H1 (cell line): Measurements from ENCODE around the gene SLC25A28. TPM values are rescaled to one million over a fixed set of nuclear protein-coding genes. Genes with fewer than 3 reads are reported as not detected.

ENCODE experiments used
- polyA plus RNA-seq, 7 experiments: library from polyadenylated mRNA; depleted of rRNA in 3 of 7; stranded (reverse) in 5 of 7; unstranded in 2 of 7; fragments of >200 nt in 5 of 7; fragments of 200-250 nt in 2 of 7; gene quantifications; 1 replicate in 5 of 7; 2 replicates in 1 of 7; 4 replicates in 1 of 7; pipeline versions ENCODE4 v1.2.1 to v1.2.3, GENCODE V29; 2011 to 2013; ENCODE audit warnings: missing spikeins in 2 of 7, mixed read lengths in 2 of 7
- total RNA-seq: library from RNA; stranded (reverse); fragmentation: NEBNext Ultra II Directional; extraction: Animal tissue kit (Norgen Biotek cat#: 25700); gene quantifications from 2 replicates; pipeline ENCODE4 v1.2.1, GENCODE V29; 2021
- TF ChIP-seq, protein P1 (sequence below): fragments of 300-600 bp; sonication (generic); IDR thresholded peaks from 2 replicates; pipeline ENCODE4 v1.7.1; 2012; ENCODE audit warnings: low read length, moderate library complexity, mild to moderate bottlenecking, inconsistent platforms; ENCODE audit not compliant: insufficient replicate concordance

The SLC25A28 gene
- total and polyA plus RNA-seq, 2 of the 8 experiments (the other 6 are each of a cell fraction or from before 2014, with no cell fraction given): 17.2 to 18.5 TPM

DNA sequence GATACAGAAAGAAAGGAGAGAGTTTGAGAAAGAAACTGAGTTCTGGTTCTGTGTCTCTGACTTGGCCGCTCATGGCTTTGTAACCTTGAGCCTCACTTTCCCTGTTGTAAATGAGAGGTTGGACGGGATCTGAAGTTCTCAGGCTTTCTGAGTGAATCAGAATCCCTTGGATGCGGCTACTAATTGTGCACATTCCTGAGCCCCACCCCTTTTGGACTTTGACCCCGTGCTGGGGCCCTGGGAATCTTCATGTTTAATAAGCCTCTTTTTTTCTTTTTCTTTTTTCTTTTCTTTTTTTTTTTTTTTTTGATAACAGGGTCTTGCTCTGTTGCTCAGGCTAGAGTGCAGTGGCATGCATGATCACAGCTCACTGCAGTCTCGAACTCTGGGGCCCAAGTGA lies 26.9 kb downstream of the SLC25A28 start (continued):
- TF ChIP-seq, protein P1, sequence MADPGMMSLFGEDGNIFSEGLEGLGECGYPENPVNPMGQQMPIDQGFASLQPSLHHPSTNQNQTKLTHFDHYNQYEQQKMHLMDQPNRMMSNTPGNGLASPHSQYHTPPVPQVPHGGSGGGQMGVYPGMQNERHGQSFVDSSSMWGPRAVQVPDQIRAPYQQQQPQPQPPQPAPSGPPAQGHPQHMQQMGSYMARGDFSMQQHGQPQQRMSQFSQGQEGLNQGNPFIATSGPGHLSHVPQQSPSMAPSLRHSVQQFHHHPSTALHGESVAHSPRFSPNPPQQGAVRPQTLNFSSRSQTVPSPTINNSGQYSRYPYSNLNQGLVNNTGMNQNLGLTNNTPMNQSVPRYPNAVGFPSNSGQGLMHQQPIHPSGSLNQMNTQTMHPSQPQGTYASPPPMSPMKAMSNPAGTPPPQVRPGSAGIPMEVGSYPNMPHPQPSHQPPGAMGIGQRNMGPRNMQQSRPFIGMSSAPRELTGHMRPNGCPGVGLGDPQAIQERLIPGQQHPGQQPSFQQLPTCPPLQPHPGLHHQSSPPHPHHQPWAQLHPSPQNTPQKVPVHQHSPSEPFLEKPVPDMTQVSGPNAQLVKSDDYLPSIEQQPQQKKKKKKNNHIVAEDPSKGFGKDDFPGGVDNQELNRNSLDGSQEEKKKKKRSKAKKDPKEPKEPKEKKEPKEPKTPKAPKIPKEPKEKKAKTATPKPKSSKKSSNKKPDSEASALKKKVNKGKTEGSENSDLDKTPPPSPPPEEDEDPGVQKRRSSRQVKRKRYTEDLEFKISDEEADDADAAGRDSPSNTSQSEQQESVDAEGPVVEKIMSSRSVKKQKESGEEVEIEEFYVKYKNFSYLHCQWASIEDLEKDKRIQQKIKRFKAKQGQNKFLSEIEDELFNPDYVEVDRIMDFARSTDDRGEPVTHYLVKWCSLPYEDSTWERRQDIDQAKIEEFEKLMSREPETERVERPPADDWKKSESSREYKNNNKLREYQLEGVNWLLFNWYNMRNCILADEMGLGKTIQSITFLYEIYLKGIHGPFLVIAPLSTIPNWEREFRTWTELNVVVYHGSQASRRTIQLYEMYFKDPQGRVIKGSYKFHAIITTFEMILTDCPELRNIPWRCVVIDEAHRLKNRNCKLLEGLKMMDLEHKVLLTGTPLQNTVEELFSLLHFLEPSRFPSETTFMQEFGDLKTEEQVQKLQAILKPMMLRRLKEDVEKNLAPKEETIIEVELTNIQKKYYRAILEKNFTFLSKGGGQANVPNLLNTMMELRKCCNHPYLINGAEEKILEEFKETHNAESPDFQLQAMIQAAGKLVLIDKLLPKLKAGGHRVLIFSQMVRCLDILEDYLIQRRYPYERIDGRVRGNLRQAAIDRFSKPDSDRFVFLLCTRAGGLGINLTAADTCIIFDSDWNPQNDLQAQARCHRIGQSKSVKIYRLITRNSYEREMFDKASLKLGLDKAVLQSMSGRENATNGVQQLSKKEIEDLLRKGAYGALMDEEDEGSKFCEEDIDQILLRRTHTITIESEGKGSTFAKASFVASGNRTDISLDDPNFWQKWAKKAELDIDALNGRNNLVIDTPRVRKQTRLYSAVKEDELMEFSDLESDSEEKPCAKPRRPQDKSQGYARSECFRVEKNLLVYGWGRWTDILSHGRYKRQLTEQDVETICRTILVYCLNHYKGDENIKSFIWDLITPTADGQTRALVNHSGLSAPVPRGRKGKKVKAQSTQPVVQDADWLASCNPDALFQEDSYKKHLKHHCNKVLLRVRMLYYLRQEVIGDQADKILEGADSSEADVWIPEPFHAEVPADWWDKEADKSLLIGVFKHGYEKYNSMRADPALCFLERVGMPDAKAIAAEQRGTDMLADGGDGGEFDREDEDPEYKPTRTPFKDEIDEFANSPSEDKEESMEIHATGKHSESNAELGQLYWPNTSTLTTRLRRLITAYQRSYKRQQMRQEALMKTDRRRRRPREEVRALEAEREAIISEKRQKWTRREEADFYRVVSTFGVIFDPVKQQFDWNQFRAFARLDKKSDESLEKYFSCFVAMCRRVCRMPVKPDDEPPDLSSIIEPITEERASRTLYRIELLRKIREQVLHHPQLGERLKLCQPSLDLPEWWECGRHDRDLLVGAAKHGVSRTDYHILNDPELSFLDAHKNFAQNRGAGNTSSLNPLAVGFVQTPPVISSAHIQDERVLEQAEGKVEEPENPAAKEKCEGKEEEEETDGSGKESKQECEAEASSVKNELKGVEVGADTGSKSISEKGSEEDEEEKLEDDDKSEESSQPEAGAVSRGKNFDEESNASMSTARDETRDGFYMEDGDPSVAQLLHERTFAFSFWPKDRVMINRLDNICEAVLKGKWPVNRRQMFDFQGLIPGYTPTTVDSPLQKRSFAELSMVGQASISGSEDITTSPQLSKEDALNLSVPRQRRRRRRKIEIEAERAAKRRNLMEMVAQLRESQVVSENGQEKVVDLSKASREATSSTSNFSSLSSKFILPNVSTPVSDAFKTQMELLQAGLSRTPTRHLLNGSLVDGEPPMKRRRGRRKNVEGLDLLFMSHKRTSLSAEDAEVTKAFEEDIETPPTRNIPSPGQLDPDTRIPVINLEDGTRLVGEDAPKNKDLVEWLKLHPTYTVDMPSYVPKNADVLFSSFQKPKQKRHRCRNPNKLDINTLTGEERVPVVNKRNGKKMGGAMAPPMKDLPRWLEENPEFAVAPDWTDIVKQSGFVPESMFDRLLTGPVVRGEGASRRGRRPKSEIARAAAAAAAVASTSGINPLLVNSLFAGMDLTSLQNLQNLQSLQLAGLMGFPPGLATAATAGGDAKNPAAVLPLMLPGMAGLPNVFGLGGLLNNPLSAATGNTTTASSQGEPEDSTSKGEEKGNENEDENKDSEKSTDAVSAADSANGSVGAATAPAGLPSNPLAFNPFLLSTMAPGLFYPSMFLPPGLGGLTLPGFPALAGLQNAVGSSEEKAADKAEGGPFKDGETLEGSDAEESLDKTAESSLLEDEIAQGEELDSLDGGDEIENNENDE: no peak
- TF ChIP-seq, all 59 proteins: peak for 0
